K562 (cell line): Measurements from ENCODE around the gene RXYLT1. TPM values are rescaled to one million over a fixed set of nuclear protein-coding genes. Genes with fewer than 3 reads are reported as not detected.

Experiments used
- ARID2 ChIP-seq: fragments of 450-650 bp; IDR thresholded peaks from 2 replicates; pipeline ENCODE4 v1.6.1; 2017; ENCODE audit warnings: antibody characterized with exemption, mild to moderate bottlenecking
- CBX5 ChIP-seq: IDR thresholded peaks from 2 replicates; pipeline ENCODE4 v1.6.1; 2014; ENCODE audit warnings: low read depth, borderline replicate concordance
- HDAC8 ChIP-seq: fragments of 450-650 bp; IDR thresholded peaks from 2 replicates; pipeline ENCODE4 v1.6.1; 2016; ENCODE audit warnings: mild to moderate bottlenecking, missing genetic modification characterization, moderate library complexity, missing compliant biosample characterization
- KAT7 ChIP-seq: sonication (generic); formaldehyde crosslinking; IDR thresholded peaks from 2 replicates; pipeline ENCODE4 v1.8.0; 2022; ENCODE audit warnings: missing genetic modification reagents, mild to moderate bottlenecking, borderline replicate concordance
- MEIS2 ChIP-seq: fragments of 450-650 bp; IDR thresholded peaks from 2 replicates; pipeline ENCODE4 v1.6.1; 2014; ENCODE audit warnings: mild to moderate bottlenecking; ENCODE audit not compliant: partially characterized antibody
- SAFB2 ChIP-seq: fragments of 200-400 bp; formaldehyde crosslinking; IDR thresholded peaks from 2 replicates; pipeline ENCODE4 v1.6.1; 2018; ENCODE audit warnings: borderline replicate concordance, low read length, low read depth, moderate library complexity; ENCODE audit not compliant: severe bottlenecking
- TCF7 ChIP-seq: sonication (generic); IDR thresholded peaks from 2 replicates; pipeline ENCODE4 v1.6.1; 2016; ENCODE audit warnings: antibody characterized with exemption, borderline replicate concordance
- TCF7L2 ChIP-seq: fragments of 150-350 bp; IDR thresholded peaks from 2 replicates; pipeline ENCODE4 v1.6.1; 2016; ENCODE audit warnings: low read depth, mild to moderate bottlenecking, low read length, moderate library complexity
- WHSC1 ChIP-seq: IDR thresholded peaks from one replicate; pipeline ENCODE4 v1.6.1; 2012; ENCODE audit warnings: low read length, control low read depth, inconsistent platforms
- ZC3H11A ChIP-seq: IDR thresholded peaks from 2 replicates; pipeline ENCODE4 v1.6.1; 2012; ENCODE audit warnings: low read depth, low read length, improper control_type of control experiment
- ZNF134 ChIP-seq: fragments of 250-450 bp; sonication (Bioruptor Pico); conservative IDR thresholded peaks from 2 replicates; pipeline ENCODE4 v1.4.0; 2020
- ZNF140 ChIP-seq: fragments of 250-450 bp; sonication (Bioruptor Pico); IDR thresholded peaks from 2 replicates; pipeline ENCODE4 v1.8.0; 2021; ENCODE audit warnings: moderate library complexity, mild to moderate bottlenecking, inconsistent platforms
- ZNF3 ChIP-seq: fragments of 250-450 bp; sonication (Bioruptor Pico); IDR thresholded peaks from 2 replicates; pipeline ENCODE4 v1.5.0; 2021; ENCODE audit warnings: mild to moderate bottlenecking, moderate library complexity
- ZNF316 ChIP-seq: fragments of 450-650 bp; IDR thresholded peaks from 2 replicates; pipeline ENCODE4 v1.6.1; 2016
- ZNF395 ChIP-seq: fragments of 200-800 bp; sonication (Bioruptor generic); IDR thresholded peaks from 2 replicates; pipeline ENCODE4 v1.6.1; 2017; ENCODE audit warnings: missing genetic modification characterization, missing compliant biosample characterization
- ZNF707 ChIP-seq: fragments of 250-450 bp; sonication (Bioruptor Pico); conservative IDR thresholded peaks from 2 replicates; pipeline ENCODE4 v1.8.0; 2022; ENCODE audit warnings: inconsistent platforms, mild to moderate bottlenecking, moderate library complexity
- polyA plus RNA-seq, 8 experiments: library from polyadenylated mRNA; depleted of rRNA in 4 of 8; stranded (reverse) in 5 of 8; unstranded in 3 of 8; fragments of >200 nt; fragmentation: Nextera tagmentation in 2 of 8; fragmentation: Illumina TruSeq in 1 of 8; extraction: Ambion mirVana in 2 of 8; extraction: Trizol in 1 of 8; gene quantifications; 2 replicates each; pipeline versions ENCODE4 v1.2.1 to v1.2.3, GENCODE V29; 2011 to 2014; ENCODE audit warnings: inconsistent platforms in 1 of 8, missing spikeins in 1 of 8
- total RNA-seq, 7 experiments: library from RNA; depleted of rRNA in 6 of 7; stranded (reverse); fragments of >200 nt in 6 of 7; fragmentation: Illumina TruSeq in 2 of 7; extraction: Trizol in 2 of 7; gene quantifications; 2 replicates each; pipeline versions ENCODE4 v1.2.1 to v1.2.3, GENCODE V29; 2011 to 2021; ENCODE audit warnings: low replicate concordance in 1 of 7
- TF ChIP-seq, protein P1 (sequence below): sonication (generic); formaldehyde crosslinking; IDR thresholded peaks from 2 replicates; pipeline ENCODE4 v1.8.1; 2023; ENCODE audit warnings: missing genetic modification reagents, mild to moderate bottlenecking, borderline replicate concordance
- TF ChIP-seq, protein P2 (sequence below): fragments of 250-450 bp; sonication (Bioruptor Pico); IDR thresholded peaks from 2 replicates; pipeline ENCODE4 v1.5.0; 2020; ENCODE audit warnings: mild to moderate bottlenecking
- TF ChIP-seq, protein P3 (sequence below): fragments of 150-350 bp; conservative IDR thresholded peaks from 2 replicates; pipeline ENCODE4 v1.6.1; 2014; ENCODE audit warnings: low read length

RXYLT1 gene
- total and polyA plus RNA-seq, 9 of the 15 experiments (the other 6 are each of a cell fraction or from before 2014, with no cell fraction given), result 6.7 to 26.5 (median 20.9) TPM

GRCh38 chr12:63843721-63844390 lies 64.1 kb downstream of the RXYLT1 start (continued):
- no peak for TF ChIP-seq WHSC1
- TF ChIP-seq ARID2, result 0 out of 2 replicates have a peak, but pooled peaks have one; percentile 43
- TF ChIP-seq TCF7L2, result no peak
- TF ChIP-seq, protein P1, sequence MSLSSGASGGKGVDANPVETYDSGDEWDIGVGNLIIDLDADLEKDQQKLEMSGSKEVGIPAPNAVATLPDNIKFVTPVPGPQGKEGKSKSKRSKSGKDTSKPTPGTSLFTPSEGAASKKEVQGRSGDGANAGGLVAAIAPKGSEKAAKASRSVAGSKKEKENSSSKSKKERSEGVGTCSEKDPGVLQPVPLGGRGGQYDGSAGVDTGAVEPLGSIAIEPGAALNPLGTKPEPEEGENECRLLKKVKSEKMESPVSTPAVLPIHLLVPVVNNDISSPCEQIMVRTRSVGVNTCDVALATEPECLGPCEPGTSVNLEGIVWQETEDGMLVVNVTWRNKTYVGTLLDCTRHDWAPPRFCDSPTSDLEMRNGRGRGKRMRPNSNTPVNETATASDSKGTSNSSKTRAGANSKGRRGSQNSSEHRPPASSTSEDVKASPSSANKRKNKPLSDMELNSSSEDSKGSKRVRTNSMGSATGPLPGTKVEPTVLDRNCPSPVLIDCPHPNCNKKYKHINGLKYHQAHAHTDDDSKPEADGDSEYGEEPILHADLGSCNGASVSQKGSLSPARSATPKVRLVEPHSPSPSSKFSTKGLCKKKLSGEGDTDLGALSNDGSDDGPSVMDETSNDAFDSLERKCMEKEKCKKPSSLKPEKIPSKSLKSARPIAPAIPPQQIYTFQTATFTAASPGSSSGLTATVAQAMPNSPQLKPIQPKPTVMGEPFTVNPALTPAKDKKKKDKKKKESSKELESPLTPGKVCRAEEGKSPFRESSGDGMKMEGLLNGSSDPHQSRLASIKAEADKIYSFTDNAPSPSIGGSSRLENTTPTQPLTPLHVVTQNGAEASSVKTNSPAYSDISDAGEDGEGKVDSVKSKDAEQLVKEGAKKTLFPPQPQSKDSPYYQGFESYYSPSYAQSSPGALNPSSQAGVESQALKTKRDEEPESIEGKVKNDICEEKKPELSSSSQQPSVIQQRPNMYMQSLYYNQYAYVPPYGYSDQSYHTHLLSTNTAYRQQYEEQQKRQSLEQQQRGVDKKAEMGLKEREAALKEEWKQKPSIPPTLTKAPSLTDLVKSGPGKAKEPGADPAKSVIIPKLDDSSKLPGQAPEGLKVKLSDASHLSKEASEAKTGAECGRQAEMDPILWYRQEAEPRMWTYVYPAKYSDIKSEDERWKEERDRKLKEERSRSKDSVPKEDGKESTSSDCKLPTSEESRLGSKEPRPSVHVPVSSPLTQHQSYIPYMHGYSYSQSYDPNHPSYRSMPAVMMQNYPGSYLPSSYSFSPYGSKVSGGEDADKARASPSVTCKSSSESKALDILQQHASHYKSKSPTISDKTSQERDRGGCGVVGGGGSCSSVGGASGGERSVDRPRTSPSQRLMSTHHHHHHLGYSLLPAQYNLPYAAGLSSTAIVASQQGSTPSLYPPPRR, result no peak
- TF ChIP-seq ZC3H11A, result no peak
- no peak for TF ChIP-seq ZNF3 (CRISPR knock-in tag)
- no peak for TF ChIP-seq ZNF395 (CRISPR knock-in tag)
- no peak for TF ChIP-seq HDAC8
- TF ChIP-seq MEIS2, result peak; percentile 33
- TF ChIP-seq, protein P2, sequence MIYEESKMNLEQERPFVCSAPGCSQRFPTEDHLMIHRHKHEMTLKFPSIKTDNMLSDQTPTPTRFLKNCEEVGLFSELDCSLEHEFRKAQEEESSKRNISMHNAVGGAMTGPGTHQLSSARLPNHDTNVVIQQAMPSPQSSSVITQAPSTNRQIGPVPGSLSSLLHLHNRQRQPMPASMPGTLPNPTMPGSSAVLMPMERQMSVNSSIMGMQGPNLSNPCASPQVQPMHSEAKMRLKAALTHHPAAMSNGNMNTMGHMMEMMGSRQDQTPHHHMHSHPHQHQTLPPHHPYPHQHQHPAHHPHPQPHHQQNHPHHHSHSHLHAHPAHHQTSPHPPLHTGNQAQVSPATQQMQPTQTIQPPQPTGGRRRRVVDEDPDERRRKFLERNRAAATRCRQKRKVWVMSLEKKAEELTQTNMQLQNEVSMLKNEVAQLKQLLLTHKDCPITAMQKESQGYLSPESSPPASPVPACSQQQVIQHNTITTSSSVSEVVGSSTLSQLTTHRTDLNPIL, result no peak
- TF ChIP-seq ZNF707, result no peak
- TF ChIP-seq ZNF316, result no peak
- no peak for TF ChIP-seq ZNF140
- TF ChIP-seq TCF7, result no peak
- TF ChIP-seq, protein P3, sequence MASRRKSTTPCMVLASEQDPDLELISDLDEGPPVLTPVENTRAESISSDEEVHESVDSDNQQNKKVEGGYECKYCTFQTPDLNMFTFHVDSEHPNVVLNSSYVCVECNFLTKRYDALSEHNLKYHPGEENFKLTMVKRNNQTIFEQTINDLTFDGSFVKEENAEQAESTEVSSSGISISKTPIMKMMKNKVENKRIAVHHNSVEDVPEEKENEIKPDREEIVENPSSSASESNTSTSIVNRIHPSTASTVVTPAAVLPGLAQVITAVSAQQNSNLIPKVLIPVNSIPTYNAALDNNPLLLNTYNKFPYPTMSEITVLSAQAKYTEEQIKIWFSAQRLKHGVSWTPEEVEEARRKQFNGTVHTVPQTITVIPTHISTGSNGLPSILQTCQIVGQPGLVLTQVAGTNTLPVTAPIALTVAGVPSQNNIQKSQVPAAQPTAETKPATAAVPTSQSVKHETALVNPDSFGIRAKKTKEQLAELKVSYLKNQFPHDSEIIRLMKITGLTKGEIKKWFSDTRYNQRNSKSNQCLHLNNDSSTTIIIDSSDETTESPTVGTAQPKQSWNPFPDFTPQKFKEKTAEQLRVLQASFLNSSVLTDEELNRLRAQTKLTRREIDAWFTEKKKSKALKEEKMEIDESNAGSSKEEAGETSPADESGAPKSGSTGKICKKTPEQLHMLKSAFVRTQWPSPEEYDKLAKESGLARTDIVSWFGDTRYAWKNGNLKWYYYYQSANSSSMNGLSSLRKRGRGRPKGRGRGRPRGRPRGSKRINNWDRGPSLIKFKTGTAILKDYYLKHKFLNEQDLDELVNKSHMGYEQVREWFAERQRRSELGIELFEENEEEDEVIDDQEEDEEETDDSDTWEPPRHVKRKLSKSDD, result no peak
- TF ChIP-seq CBX5, result no peak
- TF ChIP-seq SAFB2, result no peak
- TF ChIP-seq ZNF134 (CRISPR knock-in tag), result no peak
- no peak; the same call in 1 of the 2 replicates for TF ChIP-seq KAT7 (CRISPR knock-in tag)
